Measurements from ENCODE around the gene CNTN5. TPM values are rescaled to one million over a fixed set of nuclear protein-coding genes. Genes with fewer than 3 reads are reported as not detected.

Gene CNTN5
- total RNA-seq, 1 donor from 2014 or later = 0.17 TPM

- no peak for DNase-seq (ENCODE audit: low spot score)
Measured at GRCh38 chr11:99925968-99926367, 905.2 kb downstream of the CNTN5 start.

- no peak for DNase-seq (ENCODE audit: low spot score)
Measured at GRCh38 chr11:99932684-99933083, 911.9 kb downstream of the CNTN5 start.

GRCh38 chr11:99934008-99934407, 913.3 kb downstream of the CNTN5 start:
- no peak for DNase-seq (ENCODE audit: low spot score)

- DNase-seq (ENCODE audit: low spot score) = no peak
Measured at GRCh38 chr11:99937330-99937729, 916.6 kb downstream of the CNTN5 start.

GRCh38 chr11:99952816-99953215, 932.1 kb downstream of the CNTN5 start:
- no peak for DNase-seq (ENCODE audit: low spot score)

GRCh38 chr11:99960536-99960935, 939.8 kb downstream of the CNTN5 start:
- no peak for DNase-seq (ENCODE audit: low spot score)

- no peak for DNase-seq (ENCODE audit: low spot score)
Measured at GRCh38 chr11:99968336-99968735, 947.6 kb downstream of the CNTN5 start.

- DNase-seq (ENCODE audit: low spot score) = no peak
Measured at GRCh38 chr11:99973993-99974392, 953.2 kb downstream of the CNTN5 start.

- no peak for DNase-seq (ENCODE audit: low spot score)
Measured at GRCh38 chr11:99979042-99979441, 958.3 kb downstream of the CNTN5 start.

- DNase-seq (ENCODE audit: low spot score) = no peak
Measured at GRCh38 chr11:99987821-99988470, 967.2 kb downstream of the CNTN5 start.

GRCh38 chr11:99988471-99988837, 967.7 kb downstream of the CNTN5 start:
- no peak for DNase-seq (ENCODE audit: low spot score)

- DNase-seq (ENCODE audit: low spot score) = no peak
Measured at GRCh38 chr11:100003985-100004384, 983.2 kb downstream of the CNTN5 start.

GRCh38 chr11:100004541-100004940, 983.8 kb downstream of the CNTN5 start:
- DNase-seq (ENCODE audit: low spot score) = peak; percentile 19

- no peak for DNase-seq (ENCODE audit: low spot score)
Measured at GRCh38 chr11:100008417-100008816, 987.7 kb downstream of the CNTN5 start.

- DNase-seq (ENCODE audit: low spot score) = no peak
Measured at GRCh38 chr11:100009728-100010127, 989.0 kb downstream of the CNTN5 start.

GRCh38 chr11:100010393-100010792, 989.6 kb downstream of the CNTN5 start:
- no peak for DNase-seq (ENCODE audit: low spot score)

- peak; percentile 22 for DNase-seq (ENCODE audit: low spot score)
Measured at GRCh38 chr11:100011697-100012096, 990.9 kb downstream of the CNTN5 start.

GRCh38 chr11:100013011-100013410, 992.3 kb downstream of the CNTN5 start:
- DNase-seq (ENCODE audit: low spot score) = no peak

GRCh38 chr11:100031973-100032372, 1011.2 kb downstream of the CNTN5 start:
- DNase-seq (ENCODE audit: low spot score) = no peak

GRCh38 chr11:100061006-100061405, 1040.3 kb downstream of the CNTN5 start:
- no peak for DNase-seq (ENCODE audit: low spot score)

GRCh38 chr11:100066399-100066798, 1045.7 kb downstream of the CNTN5 start:
- no peak for DNase-seq (ENCODE audit: low spot score)

GRCh38 chr11:100068116-100068515, 1047.4 kb downstream of the CNTN5 start:
- DNase-seq (ENCODE audit: low spot score) = no peak

GRCh38 chr11:100072131-100072530, 1051.4 kb downstream of the CNTN5 start:
- DNase-seq (ENCODE audit: low spot score) = no peak

- no peak for DNase-seq (ENCODE audit: low spot score)
Measured at GRCh38 chr11:100080381-100080780, 1059.6 kb downstream of the CNTN5 start.
